Urothelium cell line (cell line): ENCODE measurements around the gene DLL1.
"Not testable (repeated sequence)": the region's sequence is repeated elsewhere in the genome, so short reads cannot be mapped to it uniquely, and the experiment has no call there.

Experiments
- DNase-seq: peaks from one replicate; pipeline ENCODE4 v3.0.0; 2011; ENCODE audit warnings: low spot score, mixed read lengths
- FAIRE-seq: peaks from 2 replicates; lab custom pipeline; 2011; peaks lifted over from hg19 to GRCh38; lab: Jason Lieb, UNC

DLL1 gene

DNA sequence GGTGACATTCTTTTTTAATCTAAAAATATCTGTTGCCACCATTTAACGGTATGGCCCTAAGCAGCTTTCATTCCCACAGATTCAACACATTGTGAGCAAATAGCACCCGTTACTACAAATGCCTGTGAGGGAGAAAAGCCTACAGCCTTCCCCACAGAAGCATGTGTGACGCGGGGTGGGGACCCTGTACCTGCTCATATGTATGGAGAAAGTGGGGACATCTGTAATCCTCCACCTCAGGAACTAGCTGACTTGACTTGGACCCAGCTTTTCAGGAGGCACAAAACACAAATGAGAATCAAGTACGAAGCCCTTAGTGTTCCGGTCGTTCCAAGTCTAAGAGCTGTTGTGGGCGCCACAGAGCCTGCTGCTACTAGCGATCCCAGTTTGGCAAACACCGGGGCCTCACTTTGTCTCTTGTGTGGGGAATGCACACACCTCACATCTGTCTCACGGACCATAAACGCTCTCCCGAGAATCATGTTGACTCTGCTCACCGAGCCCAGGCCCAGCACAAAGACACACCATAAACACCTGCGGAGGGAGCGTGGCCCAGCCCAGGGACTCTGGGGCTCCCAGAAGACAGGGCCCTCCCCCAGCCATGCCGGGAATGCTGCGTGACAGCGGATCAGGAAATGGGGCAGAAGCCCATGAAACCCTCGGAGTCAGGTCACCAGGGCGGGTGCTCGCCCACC, 21.6 kb downstream of the DLL1 start:
- FAIRE-seq (no peak), DNase-seq (no peak)

- FAIRE-seq = no peak
- no peak for DNase-seq
Observed at GRCh38 chr6:170268216-170269129, 22.4 kb downstream of the DLL1 start.

DNA sequence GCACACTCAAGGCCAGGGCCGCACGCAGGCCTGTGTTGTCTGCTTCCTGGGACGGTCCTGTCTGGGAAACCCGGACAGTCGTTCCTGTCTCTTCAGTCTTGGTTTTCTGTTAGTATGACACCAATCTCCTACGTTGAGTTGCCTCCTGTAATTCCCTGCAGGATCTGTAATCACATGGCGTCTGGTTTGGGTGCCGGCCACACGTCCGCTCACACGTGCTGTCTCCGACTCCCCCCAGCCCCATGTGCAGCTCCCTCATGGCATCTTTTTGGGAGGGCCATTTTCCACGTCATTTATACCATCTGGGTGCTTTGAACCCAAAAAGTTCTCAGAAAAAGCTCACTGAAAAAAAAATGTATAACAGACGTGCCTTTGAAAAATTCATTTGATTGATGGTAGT, 23.2 kb downstream of the DLL1 start:
- FAIRE-seq = no peak
- DNase-seq = no peak

GRCh38 chr6:170266061-170266825, 24.6 kb downstream of the DLL1 start:
- no peak for DNase-seq
- no peak for FAIRE-seq

DNA sequence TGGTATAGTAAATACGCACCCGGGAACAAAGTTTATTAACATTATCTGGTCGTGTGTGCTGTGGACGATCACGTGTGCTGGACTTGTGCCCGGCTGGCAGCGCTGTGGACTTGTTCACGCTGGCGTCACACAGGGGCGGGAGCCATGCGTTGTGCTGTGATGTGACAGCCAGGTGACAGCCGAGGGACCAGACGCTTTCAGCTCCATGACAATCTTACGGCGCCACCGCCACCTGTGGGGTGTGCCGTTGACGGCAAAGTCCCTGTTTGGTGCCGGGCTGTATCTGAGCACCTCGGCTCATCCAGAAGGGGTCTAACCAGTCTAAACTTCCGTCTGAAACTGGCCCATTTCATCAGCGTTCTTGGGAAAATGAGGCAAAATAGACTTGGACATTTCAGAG, 25.2 kb downstream of the DLL1 start:
- no peak for DNase-seq
- no peak for FAIRE-seq

DNA sequence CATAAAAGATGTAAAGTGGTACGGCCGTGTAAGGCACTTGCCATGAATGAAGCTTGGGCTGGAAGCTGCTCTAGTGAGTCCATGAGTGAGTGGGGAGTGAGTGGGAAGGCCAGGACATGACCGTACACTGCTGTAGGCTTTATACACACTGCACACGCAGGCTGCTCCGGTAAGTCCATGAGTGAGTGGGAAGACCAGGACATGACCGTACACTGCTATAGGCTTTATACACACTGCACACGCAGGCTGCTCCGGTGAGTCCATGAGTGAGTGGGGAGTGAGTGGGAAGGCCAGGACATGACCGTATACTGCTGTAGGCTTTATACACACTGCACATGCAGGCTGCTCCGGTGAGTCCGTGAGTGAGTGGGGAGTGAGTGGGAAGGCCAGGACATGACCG, 26.2 kb downstream of the DLL1 start:
- not testable (repeated sequence) for DNase-seq
- peak; percentile 72 for FAIRE-seq

DNA sequence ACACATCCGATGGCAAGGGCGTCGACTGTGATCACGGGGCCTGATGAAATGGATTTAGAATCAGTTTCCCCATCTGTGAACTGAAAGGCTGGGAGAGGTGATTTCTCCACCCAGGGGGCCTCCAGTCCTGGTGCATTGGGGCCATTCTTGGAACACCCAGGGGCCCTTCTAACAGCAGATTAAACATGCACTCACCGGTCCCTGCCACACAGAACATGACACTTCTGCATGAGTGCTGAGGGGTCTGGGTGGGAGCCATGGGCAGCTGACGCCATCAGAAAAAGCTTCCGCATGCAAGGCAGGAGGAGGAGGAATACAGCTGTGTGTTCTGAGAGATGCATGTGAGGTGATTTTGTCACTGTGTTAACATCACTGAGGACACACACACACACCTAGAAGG, 26.8 kb downstream of the DLL1 start:
- FAIRE-seq (no peak), DNase-seq (no peak)

DNA sequence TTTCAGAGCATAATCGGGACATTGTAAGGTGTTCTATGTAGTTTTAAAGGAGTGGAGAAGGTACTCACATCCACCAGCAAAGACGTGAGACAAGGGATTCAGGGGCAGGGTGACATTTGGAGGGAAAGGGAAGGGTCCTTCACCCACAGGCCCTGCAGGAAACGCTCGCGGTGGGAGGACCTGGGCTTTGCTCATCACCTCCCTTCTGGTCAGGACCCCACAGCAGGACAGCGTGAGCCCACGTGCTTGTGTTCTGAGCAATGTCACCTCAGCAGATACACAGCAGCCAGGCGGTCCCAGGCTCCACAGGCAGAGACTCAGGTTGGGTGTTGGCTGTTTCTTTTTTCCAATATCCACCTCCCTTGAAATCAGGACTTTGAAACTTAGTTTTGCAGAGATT, 27.5 kb downstream of the DLL1 start:
- no peak for DNase-seq
- FAIRE-seq = no peak

DNA sequence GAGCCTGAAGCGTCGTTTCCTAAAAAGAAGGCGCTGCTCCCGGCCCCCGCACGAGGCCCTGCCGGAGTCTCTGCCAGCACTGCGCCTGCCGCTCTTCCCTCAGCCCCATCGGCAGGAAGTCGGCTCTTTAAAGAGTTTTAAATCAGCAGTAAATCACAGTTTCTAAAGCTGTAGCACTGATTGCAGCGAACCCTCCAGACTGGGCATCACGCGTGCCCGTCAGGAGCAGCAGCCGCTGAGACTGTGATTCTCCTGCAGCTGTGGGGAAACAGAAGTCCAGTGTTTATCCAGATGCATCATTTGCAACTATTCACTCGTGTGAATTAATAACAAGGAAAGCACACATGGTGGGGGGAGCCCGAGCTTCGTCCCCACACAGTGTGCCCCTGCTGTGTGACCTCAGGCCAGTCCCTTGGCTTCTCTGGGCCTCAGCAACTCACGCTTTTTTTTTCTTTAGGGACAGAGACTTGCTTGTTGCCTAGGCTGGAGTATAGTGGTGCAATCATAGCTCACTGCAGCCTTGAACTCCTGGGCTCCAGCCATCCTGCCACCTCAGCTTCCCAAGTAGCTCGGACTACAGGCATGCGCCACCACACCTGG, 28.3 kb downstream of the DLL1 start:
- FAIRE-seq (no peak), DNase-seq (no peak)

- no peak for DNase-seq
- FAIRE-seq = no peak
Observed at GRCh38 chr6:170261643-170262488, 29.0 kb downstream of the DLL1 start.

- DNase-seq (peak; percentile 36), FAIRE-seq (no peak)
Observed at GRCh38 chr6:170260686-170261085, 30.2 kb downstream of the DLL1 start.

GRCh38 chr6:170259278-170259677, 31.6 kb downstream of the DLL1 start:
- no peak for DNase-seq
- FAIRE-seq = no peak

DNA sequence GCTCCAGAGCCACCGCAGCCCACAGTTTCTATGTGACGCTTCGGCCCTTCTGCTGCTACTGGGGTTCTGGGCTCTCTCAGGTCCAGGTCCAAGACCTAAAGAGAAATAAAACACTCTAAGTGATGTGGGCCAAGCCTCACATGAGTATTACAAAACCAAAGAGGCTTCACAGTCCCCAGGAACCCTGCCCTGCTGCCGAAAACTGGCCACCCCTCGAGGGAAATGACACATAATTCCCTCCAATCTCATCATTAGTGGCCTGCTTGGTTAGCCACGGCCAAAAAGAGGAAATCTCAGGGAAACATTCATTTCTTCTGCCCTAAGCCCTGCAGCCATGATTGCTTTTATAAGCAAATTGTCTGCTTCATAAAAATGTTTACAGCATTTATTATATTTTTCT, 32.5 kb downstream of the DLL1 start:
- no peak for FAIRE-seq
- no peak for DNase-seq

GRCh38 chr6:170257376-170257775, 33.5 kb downstream of the DLL1 start:
- DNase-seq = no peak
- no peak for FAIRE-seq

GRCh38 chr6:170256641-170257040, 34.2 kb downstream of the DLL1 start:
- FAIRE-seq (no peak), DNase-seq (no peak)

DNA sequence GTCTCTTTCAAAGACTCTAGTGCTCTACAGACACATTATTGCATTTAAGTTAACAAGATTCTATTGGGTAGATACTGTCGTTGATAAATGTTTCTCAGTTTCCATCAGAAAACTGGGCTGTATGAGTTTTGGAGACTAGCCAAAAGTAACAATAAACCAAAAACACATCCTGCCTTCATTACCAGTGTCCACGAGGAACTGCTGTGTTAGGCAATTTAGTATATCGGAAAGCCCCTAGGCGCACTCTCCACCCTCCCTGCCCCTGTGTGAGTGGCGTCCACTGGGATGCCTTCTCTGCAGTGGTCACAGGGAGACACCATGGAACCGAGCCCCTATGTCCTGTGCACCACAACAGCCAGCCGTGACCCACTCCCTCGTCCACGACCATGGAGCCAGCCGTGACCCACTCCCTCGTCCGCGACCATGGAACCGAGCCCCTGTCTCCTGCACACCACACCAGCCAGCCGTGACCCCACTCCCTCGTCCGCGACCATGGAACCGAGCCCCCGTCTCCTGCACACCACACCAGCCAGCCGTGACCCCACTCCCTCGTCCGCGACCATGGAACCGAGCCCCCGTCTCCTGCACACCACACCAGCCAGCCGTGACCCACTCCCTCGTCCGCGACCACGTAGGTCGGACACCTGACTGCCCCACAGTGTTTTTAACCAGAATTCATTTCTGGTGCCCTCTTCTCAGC, 35.3 kb downstream of the DLL1 start:
- DNase-seq (no peak), FAIRE-seq (no peak)

GRCh38 chr6:170254315-170255213, 36.3 kb downstream of the DLL1 start:
- no peak for DNase-seq
- FAIRE-seq = no peak

DNA sequence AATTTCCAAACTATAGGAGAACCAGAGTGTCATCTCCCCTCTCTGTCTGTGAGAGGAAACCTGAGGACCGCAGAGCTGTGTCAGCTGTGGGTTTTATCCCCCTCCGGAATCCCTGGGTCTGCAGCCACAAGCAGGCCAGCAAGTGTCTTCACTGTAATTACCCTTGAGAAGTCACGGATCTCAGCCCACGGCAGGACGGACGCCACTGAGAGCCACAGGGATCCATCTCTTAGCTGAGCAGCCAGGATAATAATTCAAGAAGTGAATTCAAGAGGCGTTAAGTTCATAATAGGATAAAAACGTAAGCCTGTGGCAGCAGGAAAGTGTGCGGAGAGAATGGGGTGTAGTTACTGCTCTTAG, 37.0 kb downstream of the DLL1 start:
- FAIRE-seq = no peak
- no peak for DNase-seq
